ENCODE measurements around the gene MACROH2A2. TPM values are rescaled to one million over a fixed set of nuclear protein-coding genes. Genes with fewer than 3 reads are reported as not detected.
A peak's percentile ranks its signal among the peaks of the same experiment; 100 is the strongest.
"Not testable (repeated sequence)": the region's sequence is repeated elsewhere in the genome, so short reads cannot be mapped to it uniquely, and the experiment has no call there.

MACROH2A2 gene
- 1.2 TPM for total RNA-seq

GRCh38 chr10:70052462-70053217, at the start of gene MACROH2A2:
Gene MACROH2A2 (plus strand): TSS chr10:70052846. CDS start chr10:70075659, 22,813 bp downstream.
- Histone ChIP-seq H3K9me3 (ENCODE audit: low read depth, low read length) (no peaks in the 10 kb centered on the region), H3K27me3 (ENCODE audit: insufficient read depth, low read length) (peaks cover 48% of the 10 kb centered on the region), H3K4me1 (ENCODE audit: insufficient read depth, low read length) (peaks cover 10% of the 10 kb centered on the region), H3K4me3 (ENCODE audit: low read length) (peak within 1 kb of the TSS; percentile 26)

- H3K4me1 ChIP-seq (ENCODE audit: insufficient read depth, low read length): no peaks in the 10 kb centered on the region
- H3K27me3 ChIP-seq (ENCODE audit: insufficient read depth, low read length): peaks cover 31% of the 10 kb centered on the region
Observed at GRCh38 chr10:70007116-70007820, 45.4 kb upstream of the MACROH2A2 start.

GRCh38 chr10:70031215-70031614, 21.4 kb upstream of the MACROH2A2 start:
- Histone ChIP-seq H3K9me3 (ENCODE audit: low read depth, low read length) (peaks cover 16% of the 10 kb centered on the region), H3K27me3 (ENCODE audit: insufficient read depth, low read length) (peaks cover 5% of the 10 kb centered on the region), H3K4me1 (ENCODE audit: insufficient read depth, low read length) (no peaks in the 10 kb centered on the region), H3K4me3 (ENCODE audit: low read length) (no peak overlapping the region)

More at GRCh38 chr10:70007116-70007820, 45.4 kb upstream of the MACROH2A2 start:
- Histone ChIP-seq H3K9me3 (ENCODE audit: low read depth, low read length) (no peaks in the 10 kb centered on the region), H3K4me3 (ENCODE audit: low read length) (no peak overlapping the region)

- H3K9me3 ChIP-seq (ENCODE audit: low read depth, low read length): peaks cover 16% of the 10 kb centered on the region
- peaks cover 5% of the 10 kb centered on the region for H3K27me3 ChIP-seq (ENCODE audit: insufficient read depth, low read length)
- no peak overlapping the region for H3K4me3 ChIP-seq (ENCODE audit: low read length)
- no peaks in the 10 kb centered on the region for H3K4me1 ChIP-seq (ENCODE audit: insufficient read depth, low read length)
Observed at GRCh38 chr10:70032667-70033289, 19.9 kb upstream of the MACROH2A2 start.

GRCh38 chr10:70034232-70034631, 18.4 kb upstream of the MACROH2A2 start:
- H3K27me3 ChIP-seq (ENCODE audit: insufficient read depth, low read length): peaks cover 5% of the 10 kb centered on the region
- peaks cover 16% of the 10 kb centered on the region for H3K9me3 ChIP-seq (ENCODE audit: low read depth, low read length)
- no peak overlapping the region for H3K4me3 ChIP-seq (ENCODE audit: low read length)
- H3K4me1 ChIP-seq (ENCODE audit: insufficient read depth, low read length): no peaks in the 10 kb centered on the region

GRCh38 chr10:70035531-70035930, 17.1 kb upstream of the MACROH2A2 start:
- Histone ChIP-seq H3K4me1 (ENCODE audit: insufficient read depth, low read length) (no peaks in the 10 kb centered on the region), H3K4me3 (ENCODE audit: low read length) (no peak overlapping the region), H3K27me3 (ENCODE audit: insufficient read depth, low read length) (peaks cover 5% of the 10 kb centered on the region), H3K9me3 (ENCODE audit: low read depth, low read length) (peaks cover 10% of the 10 kb centered on the region)

- H3K4me1 ChIP-seq (ENCODE audit: insufficient read depth, low read length): no peaks in the 10 kb centered on the region
- no peak overlapping the region for H3K4me3 ChIP-seq (ENCODE audit: low read length)
- H3K9me3 ChIP-seq (ENCODE audit: low read depth, low read length): no peaks in the 10 kb centered on the region
- H3K27me3 ChIP-seq (ENCODE audit: insufficient read depth, low read length): peaks cover 5% of the 10 kb centered on the region
Observed at GRCh38 chr10:70038923-70039322, 13.7 kb upstream of the MACROH2A2 start.

GRCh38 chr10:70041016-70041415, 11.6 kb upstream of the MACROH2A2 start:
- no peaks in the 10 kb centered on the region for H3K9me3 ChIP-seq (ENCODE audit: low read depth, low read length)
- H3K4me1 ChIP-seq (ENCODE audit: insufficient read depth, low read length): no peaks in the 10 kb centered on the region
- H3K4me3 ChIP-seq (ENCODE audit: low read length): no peak overlapping the region
- H3K27me3 ChIP-seq (ENCODE audit: insufficient read depth, low read length): no peaks in the 10 kb centered on the region

GRCh38 chr10:70041739-70042138, 10.9 kb upstream of the MACROH2A2 start:
- not testable (repeated sequence) for H3K27me3 ChIP-seq (ENCODE audit: insufficient read depth, low read length); H3K9me3 ChIP-seq (ENCODE audit: low read depth, low read length); H3K4me3 ChIP-seq (ENCODE audit: low read length); H3K4me1 ChIP-seq (ENCODE audit: insufficient read depth, low read length)

- H3K4me3 ChIP-seq (ENCODE audit: low read length); H3K4me1 ChIP-seq (ENCODE audit: insufficient read depth, low read length); H3K9me3 ChIP-seq (ENCODE audit: low read depth, low read length): not testable (repeated sequence)
- peaks cover 23% of the 10 kb centered on the region for H3K27me3 ChIP-seq (ENCODE audit: insufficient read depth, low read length)
Observed at GRCh38 chr10:70047066-70047465, 5.6 kb upstream of the MACROH2A2 start.

- peaks cover 10% of the 10 kb centered on the region for H3K4me1 ChIP-seq (ENCODE audit: insufficient read depth, low read length)
- H3K27me3 ChIP-seq (ENCODE audit: insufficient read depth, low read length): peaks cover 33% of the 10 kb centered on the region
- no peak overlapping the region for H3K4me3 ChIP-seq (ENCODE audit: low read length)
- H3K9me3 ChIP-seq (ENCODE audit: low read depth, low read length): no peaks in the 10 kb centered on the region
Observed at GRCh38 chr10:70048030-70048723, 4.5 kb upstream of the MACROH2A2 start.

GRCh38 chr10:70051848-70052247, 798 bp upstream of the MACROH2A2 start:
- H3K4me3 ChIP-seq (ENCODE audit: low read length): no peak overlapping the region
- H3K9me3 ChIP-seq (ENCODE audit: low read depth, low read length): no peaks in the 10 kb centered on the region
- peaks cover 10% of the 10 kb centered on the region for H3K4me1 ChIP-seq (ENCODE audit: insufficient read depth, low read length)
- peaks cover 48% of the 10 kb centered on the region for H3K27me3 ChIP-seq (ENCODE audit: insufficient read depth, low read length)

GRCh38 chr10:70053218-70053840, 683 bp downstream of the MACROH2A2 start:
- Histone ChIP-seq H3K4me3 (ENCODE audit: low read length) (peak overlapping the region; percentile 26), H3K9me3 (ENCODE audit: low read depth, low read length) (no peaks in the 10 kb centered on the region), H3K4me1 (ENCODE audit: insufficient read depth, low read length) (peaks cover 10% of the 10 kb centered on the region)

GRCh38 chr10:70053841-70054288, 1.2 kb downstream of the MACROH2A2 start:
- peaks cover 48% of the 10 kb centered on the region for H3K27me3 ChIP-seq (ENCODE audit: insufficient read depth, low read length)
- H3K4me1 ChIP-seq (ENCODE audit: insufficient read depth, low read length): peaks cover 10% of the 10 kb centered on the region
- no peaks in the 10 kb centered on the region for H3K9me3 ChIP-seq (ENCODE audit: low read depth, low read length)
- H3K4me3 ChIP-seq (ENCODE audit: low read length): peak overlapping the region; percentile 26

More at GRCh38 chr10:70053218-70053840, 683 bp downstream of the MACROH2A2 start:
- peaks cover 48% of the 10 kb centered on the region for H3K27me3 ChIP-seq (ENCODE audit: insufficient read depth, low read length)
